K562 (cell line): ENCODE measurements around the gene ADAP2. TPM values are rescaled to one million over a fixed set of nuclear protein-coding genes. Genes with fewer than 3 reads are reported as not detected.

Experiments
- CREB3L1 ChIP-seq: fragments of 450-650 bp; IDR thresholded peaks from 2 replicates; pipeline ENCODE4 v1.6.1; 2014; ENCODE audit warnings: low read depth, mild to moderate bottlenecking, moderate library complexity, borderline replicate concordance
- DPF2 ChIP-seq: fragments of 450-650 bp; IDR thresholded peaks from 2 replicates; pipeline ENCODE4 v1.6.1; 2016
- ETS2 ChIP-seq: IDR thresholded peaks from 2 replicates; pipeline ENCODE4 v1.6.1; 2016; ENCODE audit warnings: borderline replicate concordance, missing genetic modification characterization, mild to moderate bottlenecking, moderate library complexity, missing compliant biosample characterization; ENCODE audit not compliant: poor library complexity, severe bottlenecking
- HSF4 ChIP-seq: fragments of 250-450 bp; sonication (Bioruptor Pico); IDR thresholded peaks from 2 replicates; pipeline ENCODE4 v2.1.2; 2022; ENCODE audit warnings: mild to moderate bottlenecking, moderate library complexity, borderline replicate concordance
- JUND ChIP-seq, 2 experiments: IDR thresholded peaks; 2 replicates in 1 of 2; 3 replicates in 1 of 2; pipeline ENCODE4 v1.6.1; 2011; ENCODE audit warnings: borderline replicate concordance in 2 of 2, low read depth in 2 of 2, low read length in 2 of 2, improper control_type of control experiment in 1 of 2, missing biosample characterization in 1 of 2, missing genetic modification characterization in 1 of 2, missing genetic modification reagents in 1 of 2
- NKRF ChIP-seq: fragments of 450-650 bp; IDR thresholded peaks from 2 replicates; pipeline ENCODE4 v1.6.1; 2016; ENCODE audit warnings: borderline replicate concordance
- NR2F6 ChIP-seq: fragments of 450-650 bp; formaldehyde crosslinking; IDR thresholded peaks from 2 replicates; pipeline ENCODE4 v1.4.0; 2020; ENCODE audit warnings: mild to moderate bottlenecking
- RFX7 ChIP-seq: fragments of 250-450 bp; sonication (Bioruptor Pico); IDR thresholded peaks from 2 replicates; pipeline ENCODE4 v1.5.1; 2021; ENCODE audit warnings: mild to moderate bottlenecking
- RHOXF2B ChIP-seq: fragments of 250-450 bp; sonication (Bioruptor Pico); conservative IDR thresholded peaks from 2 replicates; pipeline ENCODE4 v1.5.1; 2021
- SIN3A ChIP-seq, 2 experiments: fragments of 150-350 bp in 1 of 2; IDR thresholded peaks; 2 replicates each; pipeline ENCODE4 v1.6.1; 2011 to 2016; ENCODE audit warnings: borderline replicate concordance in 2 of 2, low read depth in 2 of 2, low read length in 2 of 2, mild to moderate bottlenecking in 2 of 2, moderate library complexity in 2 of 2; ENCODE audit not compliant: control insufficient read depth in 1 of 2
- SMAD4 ChIP-seq: fragments of 250-450 bp; sonication (Bioruptor Pico); conservative IDR thresholded peaks from 2 replicates; pipeline ENCODE4 v1.8.0; 2021; ENCODE audit warnings: inconsistent platforms, mild to moderate bottlenecking, moderate library complexity
- SRSF7 ChIP-seq: fragments of 200-400 bp; formaldehyde crosslinking; optimal IDR thresholded peaks from 2 replicates; pipeline ENCODE3; 2017; ENCODE audit warnings: mild to moderate bottlenecking, low read depth, low read length
- TBP ChIP-seq: optimal IDR thresholded peaks from 2 replicates; pipeline ENCODE3; 2011; ENCODE audit warnings: low read depth, low read length, improper control_type of control experiment
- ZKSCAN1 ChIP-seq: fragments of 150-350 bp; IDR thresholded peaks from 2 replicates; pipeline ENCODE4 v1.6.1; 2016; ENCODE audit warnings: low read depth, low read length
- ZNF134 ChIP-seq: fragments of 250-450 bp; sonication (Bioruptor Pico); conservative IDR thresholded peaks from 2 replicates; pipeline ENCODE4 v1.4.0; 2020
- ZNF140 ChIP-seq: fragments of 250-450 bp; sonication (Bioruptor Pico); IDR thresholded peaks from 2 replicates; pipeline ENCODE4 v1.8.0; 2021; ENCODE audit warnings: moderate library complexity, mild to moderate bottlenecking, inconsistent platforms
- ZNF699 ChIP-seq: fragments of 250-450 bp; sonication (Bioruptor Pico); IDR thresholded peaks from 2 replicates; pipeline ENCODE4 v1.8.0; 2021; ENCODE audit warnings: mild to moderate bottlenecking, moderate library complexity; ENCODE audit not compliant: insufficient replicate concordance
- polyA plus RNA-seq, 8 experiments: library from polyadenylated mRNA; depleted of rRNA in 4 of 8; stranded (reverse) in 5 of 8; unstranded in 3 of 8; fragments of >200 nt; fragmentation: Nextera tagmentation in 2 of 8; fragmentation: Illumina TruSeq in 1 of 8; extraction: Ambion mirVana in 2 of 8; extraction: Trizol in 1 of 8; gene quantifications; 2 replicates each; pipeline versions ENCODE4 v1.2.1 to v1.2.3, GENCODE V29; 2011 to 2014; ENCODE audit warnings: inconsistent platforms in 1 of 8, missing spikeins in 1 of 8
- total RNA-seq, 7 experiments: library from RNA; depleted of rRNA in 6 of 7; stranded (reverse); fragments of >200 nt in 6 of 7; fragmentation: Illumina TruSeq in 2 of 7; extraction: Trizol in 2 of 7; gene quantifications; 2 replicates each; pipeline versions ENCODE4 v1.2.1 to v1.2.3, GENCODE V29; 2011 to 2021; ENCODE audit warnings: low replicate concordance in 1 of 7
- TF ChIP-seq, protein P1 (sequence below), 2 experiments: fragments of 450-650 bp; conservative IDR thresholded peaks; 2 replicates each; pipeline ENCODE4 v1.6.1; 2017; ENCODE audit warnings: mild to moderate bottlenecking in 2 of 2, moderate library complexity in 2 of 2
- TF ChIP-seq, protein P2 (sequence below): fragments of 450-650 bp; IDR thresholded peaks from 2 replicates; pipeline ENCODE4 v1.6.1; 2016; ENCODE audit warnings: missing biosample characterization, missing genetic modification characterization
- TF ChIP-seq, protein P3 (sequence below): fragments of 450-650 bp; IDR thresholded peaks from 2 replicates; pipeline ENCODE4 v1.6.1; 2016; ENCODE audit warnings: low read depth, mild to moderate bottlenecking, moderate library complexity

Gene ADAP2
- total and polyA plus RNA-seq, 9 of the 15 experiments (the other 6 are each of a cell fraction or from before 2014, with no cell fraction given) = 0.06 to 0.73 (median 0.23) TPM; not detected in 5

DNA sequence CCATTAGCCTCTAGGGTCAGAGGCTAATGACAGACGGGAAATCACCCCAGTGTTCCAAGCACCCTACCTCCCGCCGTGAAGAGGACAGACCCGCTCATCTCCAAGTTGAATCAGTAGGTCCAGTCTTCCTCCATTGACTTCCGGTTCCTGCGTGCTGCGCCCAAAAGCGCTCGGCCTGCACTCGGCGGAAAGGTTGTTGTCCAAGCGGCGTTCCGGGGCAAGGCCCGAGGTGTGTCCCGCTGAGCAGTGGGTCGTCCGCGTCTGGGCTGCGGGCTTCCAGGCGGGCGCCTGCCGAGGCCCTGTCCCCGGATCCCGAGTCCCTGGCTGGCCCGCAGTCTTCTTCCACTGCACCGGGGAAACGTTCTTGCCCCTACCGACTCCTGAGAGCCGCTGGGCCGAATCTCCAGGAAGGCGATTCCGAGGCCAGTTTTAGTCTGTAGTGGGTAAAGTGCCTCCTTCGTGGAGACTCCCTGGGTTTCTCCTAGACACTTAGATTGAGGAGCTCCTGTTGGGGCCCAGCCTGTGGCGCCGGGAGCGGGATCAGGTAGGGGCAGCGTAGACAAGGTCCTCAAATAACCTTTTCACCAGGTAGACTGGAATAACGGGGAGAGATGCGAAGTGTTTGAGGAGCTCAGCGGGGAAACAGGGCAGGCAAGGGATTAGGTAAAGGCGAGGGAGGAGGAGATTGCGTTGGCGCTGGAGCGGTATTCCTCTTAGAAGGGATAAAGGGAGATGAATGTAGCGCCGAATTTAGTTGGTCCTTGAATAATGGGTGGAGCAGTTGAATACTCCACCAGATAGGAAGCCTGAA is 15.4 kb upstream of the ADAP2 start, which contains the start of gene TEFM (continued):
- TF ChIP-seq, protein P1, sequence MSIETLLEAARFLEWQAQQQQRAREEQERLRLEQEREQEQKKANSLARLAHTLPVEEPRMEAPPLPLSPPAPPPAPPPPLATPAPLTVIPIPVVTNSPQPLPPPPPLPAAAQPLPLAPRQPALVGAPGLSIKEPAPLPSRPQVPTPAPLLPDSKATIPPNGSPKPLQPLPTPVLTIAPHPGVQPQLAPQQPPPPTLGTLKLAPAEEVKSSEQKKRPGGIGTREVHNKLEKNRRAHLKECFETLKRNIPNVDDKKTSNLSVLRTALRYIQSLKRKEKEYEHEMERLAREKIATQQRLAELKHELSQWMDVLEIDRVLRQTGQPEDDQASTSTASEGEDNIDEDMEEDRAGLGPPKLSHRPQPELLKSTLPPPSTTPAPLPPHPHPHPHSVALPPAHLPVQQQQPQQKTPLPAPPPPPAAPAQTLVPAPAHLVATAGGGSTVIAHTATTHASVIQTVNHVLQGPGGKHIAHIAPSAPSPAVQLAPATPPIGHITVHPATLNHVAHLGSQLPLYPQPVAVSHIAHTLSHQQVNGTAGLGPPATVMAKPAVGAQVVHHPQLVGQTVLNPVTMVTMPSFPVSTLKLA (conservative IDR thresholded peaks at IDR 0.05) = peak in 1 of 2 experiments; percentile 73; a peak in 3 of 4 replicates
- TF ChIP-seq NR2F6 (no peak), DPF2 (no peak), CREB3L1 (peak; percentile 68), ZNF140 (no peak), HSF4 (CRISPR knock-in tag) (no peak), RHOXF2B (CRISPR knock-in tag) (no peak), NKRF (peak; percentile 69; the same call in 1 of the 2 replicates), SRSF7 (no peak), RFX7 (no peak), SIN3A (IDR thresholded peaks at IDR 0.05; ENCODE audit: borderline replicate concordance in 2 of 2, control insufficient read depth in 1 of 2, low read depth in 2 of 2, low read length in 2 of 2) (peak; percentile 49 to 73; a peak in 2 of 4 replicates), SMAD4 (peak; percentile 90), ZKSCAN1 (peak; percentile 68; the same call in 1 of the 2 replicates), JUND (IDR thresholded peaks at IDR 0.05; ENCODE audit: borderline replicate concordance, low read depth, low read length) (peak; percentile 74), JUND (tag; IDR thresholded peaks at IDR 0.05; ENCODE audit: borderline replicate concordance, low read depth, low read length) (peak; percentile 43; the same call in 1 of the 3 replicates), ZNF699 (CRISPR knock-in tag) (no peak), ETS2 (tag) (no peak), ZNF134 (no peak), TBP (peak; percentile 91)
- TF ChIP-seq, protein P2, sequence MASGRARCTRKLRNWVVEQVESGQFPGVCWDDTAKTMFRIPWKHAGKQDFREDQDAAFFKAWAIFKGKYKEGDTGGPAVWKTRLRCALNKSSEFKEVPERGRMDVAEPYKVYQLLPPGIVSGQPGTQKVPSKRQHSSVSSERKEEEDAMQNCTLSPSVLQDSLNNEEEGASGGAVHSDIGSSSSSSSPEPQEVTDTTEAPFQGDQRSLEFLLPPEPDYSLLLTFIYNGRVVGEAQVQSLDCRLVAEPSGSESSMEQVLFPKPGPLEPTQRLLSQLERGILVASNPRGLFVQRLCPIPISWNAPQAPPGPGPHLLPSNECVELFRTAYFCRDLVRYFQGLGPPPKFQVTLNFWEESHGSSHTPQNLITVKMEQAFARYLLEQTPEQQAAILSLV = no peak
- TF ChIP-seq, protein P3, sequence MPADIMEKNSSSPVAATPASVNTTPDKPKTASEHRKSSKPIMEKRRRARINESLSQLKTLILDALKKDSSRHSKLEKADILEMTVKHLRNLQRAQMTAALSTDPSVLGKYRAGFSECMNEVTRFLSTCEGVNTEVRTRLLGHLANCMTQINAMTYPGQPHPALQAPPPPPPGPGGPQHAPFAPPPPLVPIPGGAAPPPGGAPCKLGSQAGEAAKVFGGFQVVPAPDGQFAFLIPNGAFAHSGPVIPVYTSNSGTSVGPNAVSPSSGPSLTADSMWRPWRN = no peak
